ENCODE measurements around the gene COX7A2L.
"Not testable (repeated sequence)": the region's sequence is repeated elsewhere in the genome, so short reads cannot be mapped to it uniquely, and the experiment has no call there.

Gene COX7A2L

GRCh38 chr2:42336361-42336965, 24.6 kb downstream of the COX7A2L start:
- no peak overlapping the region for H3K27ac ChIP-seq
- no peak for TF ChIP-seq CTCF (conservative IDR thresholded peaks at IDR 0.05)

- no peak overlapping the region for H3K27ac ChIP-seq
- TF ChIP-seq CTCF (conservative IDR thresholded peaks at IDR 0.05): no peak
These were observed 25.4 kb downstream of the COX7A2L start for GRCh38 chr2:42335514-42336104.

GRCh38 chr2:42334865-42335264, 26.2 kb downstream of the COX7A2L start:
- not testable (repeated sequence) for H3K27ac ChIP-seq

GRCh38 chr2:42334220-42334619, 26.8 kb downstream of the COX7A2L start:
- no peak overlapping the region for H3K27ac ChIP-seq
- TF ChIP-seq CTCF (conservative IDR thresholded peaks at IDR 0.05): no peak

DNA sequence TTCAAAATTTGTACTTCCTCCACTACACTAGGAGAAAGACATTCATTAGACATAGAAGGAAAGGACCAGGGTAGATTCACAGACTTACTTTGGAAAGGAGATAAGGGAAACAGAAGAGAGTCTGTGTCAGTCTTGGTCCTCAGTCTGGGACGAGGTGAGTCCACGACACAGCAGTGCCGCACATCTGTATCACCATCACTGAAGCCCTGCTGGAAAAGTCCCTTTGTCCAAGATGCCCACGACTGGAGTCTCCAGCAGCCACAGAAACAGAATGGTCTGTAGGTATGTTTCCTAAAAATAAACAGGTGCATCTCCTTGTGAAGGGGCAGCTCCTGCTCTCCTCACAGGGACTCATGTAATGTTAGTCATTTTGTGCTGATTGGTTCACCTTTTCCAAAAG, 27.4 kb downstream of the COX7A2L start:
- no peak for TF ChIP-seq CTCF (conservative IDR thresholded peaks at IDR 0.05)

DNA sequence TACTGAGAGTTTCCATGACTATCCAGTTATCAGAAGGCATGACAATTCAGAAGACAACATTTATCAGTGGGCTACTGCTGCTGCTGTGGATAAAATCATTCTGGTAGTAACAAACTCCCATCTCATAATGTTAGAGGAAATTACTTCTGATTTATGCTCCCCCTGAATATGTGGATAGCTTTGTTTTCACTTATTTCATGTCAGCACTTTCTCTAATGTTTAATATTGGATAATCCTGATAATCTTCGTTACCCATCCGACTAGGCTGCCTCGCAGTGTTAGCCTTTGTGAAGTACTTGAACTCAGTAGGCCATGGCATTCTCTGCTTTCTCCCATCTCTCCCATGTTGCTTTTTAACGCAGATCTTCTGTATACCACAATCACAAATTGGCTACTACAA, 28.4 kb downstream of the COX7A2L start:
- no peak for TF ChIP-seq CTCF (conservative IDR thresholded peaks at IDR 0.05)

More for the DNA sequence above, 27.4 kb downstream of the COX7A2L start:
- no peak overlapping the region for H3K27ac ChIP-seq

GRCh38 chr2:42331569-42332284, 29.3 kb downstream of the COX7A2L start:
- no peak overlapping the region for H3K27ac ChIP-seq

More for the DNA sequence above, 28.4 kb downstream of the COX7A2L start:
- H3K27ac ChIP-seq: no peak overlapping the region

More at GRCh38 chr2:42331569-42332284, 29.3 kb downstream of the COX7A2L start:
- no peak for TF ChIP-seq CTCF (conservative IDR thresholded peaks at IDR 0.05)
